DND-41 (cell line): ENCODE results near the gene SLC44A2.

Experiments used
- ATAC-seq: fragments of 200-7000 bp; cut with Tn5 transposase; 3 replicates; pipeline ENCODE4 v1.9.1; 2021; ENCODE audit warnings: low read depth; ENCODE audit not compliant: insufficient read depth
- DNase-seq: peaks from one replicate; pipeline ENCODE4 v3.0.0-alpha.2; 2020
- H2AFZ ChIP-seq: 2 replicates; pipeline ENCODE4 v1.6.0; 2012; ENCODE audit warnings: low read depth, low read length
- H3K27ac ChIP-seq: 2 replicates; pipeline ENCODE4 v1.5.1; 2012; ENCODE audit warnings: low read length, inconsistent platforms
- H3K27me3 ChIP-seq: fragments of 200-600 bp; sonication (generic); 2 replicates; pipeline ENCODE4 v1.6.0; 2012; ENCODE audit warnings: low read length, mild to moderate bottlenecking, inconsistent platforms; ENCODE audit not compliant: insufficient read depth, poor library complexity
- H3K36me3 ChIP-seq: 2 replicates; pipeline ENCODE4 v1.5.1; 2012; ENCODE audit warnings: low read length, inconsistent platforms; ENCODE audit not compliant: insufficient read depth
- H3K4me1 ChIP-seq: 2 replicates; pipeline ENCODE4 v1.5.1; 2012; ENCODE audit warnings: mild to moderate bottlenecking, low read length; ENCODE audit not compliant: insufficient read depth
- H3K4me2 ChIP-seq: 2 replicates; pipeline ENCODE4 v1.6.0; 2012; ENCODE audit warnings: mild to moderate bottlenecking, moderate library complexity, low read length, inconsistent platforms; ENCODE audit not compliant: insufficient read depth
- H3K4me3 ChIP-seq, 2 experiments: fragments of 200-600 bp in 1 of 2; shearing (Covaris generic) in 1 of 2; 2 replicates each; pipeline ENCODE4 v1.5.1; 2012 to 2016; ENCODE audit warnings: inconsistent platforms in 2 of 2, low read length in 2 of 2, mild to moderate bottlenecking in 2 of 2, low read depth in 1 of 2, moderate library complexity in 1 of 2
- H3K79me2 ChIP-seq: 2 replicates; pipeline ENCODE4 v1.6.0; 2012; ENCODE audit warnings: low read length, inconsistent platforms; ENCODE audit not compliant: insufficient read depth
- H3K9ac ChIP-seq: 2 replicates; pipeline ENCODE4 v1.6.0; 2012; ENCODE audit warnings: low read depth, mild to moderate bottlenecking, inconsistent platforms, low read length, moderate library complexity
- H3K9me3 ChIP-seq: 2 replicates; pipeline ENCODE4 v1.5.1; 2012; ENCODE audit warnings: low read length, moderate library complexity, mild to moderate bottlenecking, inconsistent platforms; ENCODE audit not compliant: insufficient read depth, severe bottlenecking
- H4K20me1 ChIP-seq: 2 replicates; pipeline ENCODE4 v1.6.0; 2012; ENCODE audit warnings: low read length; ENCODE audit not compliant: insufficient read depth
- EZH2 ChIP-seq: IDR thresholded peaks from 3 replicates; pipeline ENCODE4 v1.6.1; 2012; ENCODE audit warnings: borderline replicate concordance, low read depth, mild to moderate bottlenecking, moderate library complexity, low read length, inconsistent platforms; ENCODE audit not compliant: severe bottlenecking
- TF ChIP-seq, protein P1 (sequence below): IDR thresholded peaks from 2 replicates; pipeline ENCODE4 v1.5.1; 2012; ENCODE audit warnings: borderline replicate concordance, low read length, moderate library complexity, mild to moderate bottlenecking; ENCODE audit not compliant: poor library complexity, severe bottlenecking; ENCODE audit errors: extremely low read depth

Gene SLC44A2

DNA sequence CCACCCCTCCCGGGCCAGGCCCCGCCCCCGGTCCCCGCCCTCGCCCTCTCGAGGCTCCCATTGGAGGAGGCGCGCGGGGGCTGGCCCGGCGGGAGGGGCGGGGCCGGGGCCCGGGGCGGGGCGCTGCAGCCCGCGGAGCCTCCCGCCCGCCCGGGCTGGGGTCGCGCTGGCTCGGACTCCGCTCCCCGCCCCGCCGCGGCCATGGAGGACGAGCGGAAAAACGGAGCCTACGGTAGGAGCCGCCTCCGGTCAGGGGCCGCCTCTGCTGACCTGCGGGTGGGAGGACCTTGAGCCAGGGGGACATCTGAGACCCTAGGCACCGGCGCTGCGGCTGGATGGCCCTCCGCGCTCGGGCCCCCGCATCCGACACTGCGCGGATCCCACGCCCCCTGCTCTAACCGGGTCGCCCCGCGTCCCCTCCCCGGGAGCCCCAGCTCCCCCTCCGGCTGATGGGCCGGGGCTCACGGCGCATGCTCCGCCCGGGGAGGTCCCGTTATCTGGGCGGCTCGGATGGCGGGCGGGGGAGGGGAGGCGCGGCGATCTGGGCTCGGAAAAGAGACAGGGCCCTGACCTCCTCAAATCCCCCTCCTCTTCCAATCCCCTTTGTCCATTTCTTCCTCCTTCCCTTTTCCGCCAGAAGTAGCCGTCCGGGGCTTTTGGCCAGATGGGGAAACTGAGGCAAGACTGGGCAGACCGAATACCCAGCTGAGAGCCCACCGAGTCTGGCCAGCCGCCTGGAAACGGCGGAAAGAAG, 22.8 kb upstream of the SLC44A2 start:
- DNase-seq (peak; percentile 89), ATAC-seq (peak; percentile 80)
- Histone ChIP-seq H3K4me3 (peak overlapping the region; percentile 55 to 72), H3K27me3 (no peaks in the 10 kb centered on the region), H3K9me3 (no peaks in the 10 kb centered on the region), H3K27ac (peak overlapping the region; percentile 85), H2AFZ (peak overlapping the region; percentile 72), H3K36me3 (peaks cover 3% of the 10 kb centered on the region; the same call in 1 of the 2 replicates), H3K4me2 (peak overlapping the region; percentile 76), H3K9ac (peak overlapping the region; percentile 85), H3K4me1 (peaks cover 26% of the 10 kb centered on the region), H3K79me2 (peaks cover 44% of the 10 kb centered on the region), H4K20me1 (peaks cover 13% of the 10 kb centered on the region)
- TF ChIP-seq, protein P1, sequence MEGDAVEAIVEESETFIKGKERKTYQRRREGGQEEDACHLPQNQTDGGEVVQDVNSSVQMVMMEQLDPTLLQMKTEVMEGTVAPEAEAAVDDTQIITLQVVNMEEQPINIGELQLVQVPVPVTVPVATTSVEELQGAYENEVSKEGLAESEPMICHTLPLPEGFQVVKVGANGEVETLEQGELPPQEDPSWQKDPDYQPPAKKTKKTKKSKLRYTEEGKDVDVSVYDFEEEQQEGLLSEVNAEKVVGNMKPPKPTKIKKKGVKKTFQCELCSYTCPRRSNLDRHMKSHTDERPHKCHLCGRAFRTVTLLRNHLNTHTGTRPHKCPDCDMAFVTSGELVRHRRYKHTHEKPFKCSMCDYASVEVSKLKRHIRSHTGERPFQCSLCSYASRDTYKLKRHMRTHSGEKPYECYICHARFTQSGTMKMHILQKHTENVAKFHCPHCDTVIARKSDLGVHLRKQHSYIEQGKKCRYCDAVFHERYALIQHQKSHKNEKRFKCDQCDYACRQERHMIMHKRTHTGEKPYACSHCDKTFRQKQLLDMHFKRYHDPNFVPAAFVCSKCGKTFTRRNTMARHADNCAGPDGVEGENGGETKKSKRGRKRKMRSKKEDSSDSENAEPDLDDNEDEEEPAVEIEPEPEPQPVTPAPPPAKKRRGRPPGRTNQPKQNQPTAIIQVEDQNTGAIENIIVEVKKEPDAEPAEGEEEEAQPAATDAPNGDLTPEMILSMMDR = no peak
- TF ChIP-seq EZH2 = no peak

DNA sequence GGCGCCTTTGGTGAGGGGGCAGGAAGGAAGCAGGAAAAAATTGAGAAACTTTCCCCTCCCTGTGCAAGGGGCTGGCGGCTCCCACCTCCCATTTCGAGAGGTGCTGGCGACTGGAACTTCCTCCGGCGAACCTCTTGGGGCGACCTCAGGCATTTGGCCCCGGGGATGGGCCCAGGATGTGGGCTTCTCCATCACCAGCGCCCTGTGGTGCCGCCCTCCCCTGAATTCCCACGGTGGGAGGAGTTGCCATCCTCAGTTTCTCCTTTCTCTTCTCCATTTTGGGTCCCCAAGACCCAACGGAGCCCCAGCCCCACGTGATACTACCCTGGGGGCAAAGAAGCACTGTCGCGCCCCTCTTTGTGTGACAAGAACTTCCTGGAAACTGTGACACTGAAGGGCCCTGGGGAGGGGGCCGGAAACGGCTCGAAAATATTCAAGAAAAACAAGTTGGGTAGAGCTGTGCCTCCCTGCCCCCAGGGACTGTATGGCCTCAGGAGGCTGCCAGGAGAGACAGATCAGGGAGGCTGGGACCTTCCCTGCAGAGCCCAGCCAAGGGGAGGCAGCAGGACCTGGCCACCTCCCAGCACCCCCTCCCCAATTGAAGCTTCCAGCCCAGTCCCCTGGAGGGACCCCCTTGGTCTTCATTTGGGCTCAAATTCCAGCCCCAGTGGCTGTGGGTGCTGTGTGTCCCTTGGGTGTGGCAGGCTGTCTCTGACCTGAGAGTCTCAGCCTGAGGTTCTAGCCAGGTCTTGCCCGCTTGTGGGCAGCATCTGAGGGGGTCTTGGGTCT, 22.1 kb upstream of the SLC44A2 start:
- Histone ChIP-seq H3K27ac (peak overlapping the region; percentile 85), H3K79me2 (peaks cover 47% of the 10 kb centered on the region)
- peak; percentile 89 for DNase-seq

DNA sequence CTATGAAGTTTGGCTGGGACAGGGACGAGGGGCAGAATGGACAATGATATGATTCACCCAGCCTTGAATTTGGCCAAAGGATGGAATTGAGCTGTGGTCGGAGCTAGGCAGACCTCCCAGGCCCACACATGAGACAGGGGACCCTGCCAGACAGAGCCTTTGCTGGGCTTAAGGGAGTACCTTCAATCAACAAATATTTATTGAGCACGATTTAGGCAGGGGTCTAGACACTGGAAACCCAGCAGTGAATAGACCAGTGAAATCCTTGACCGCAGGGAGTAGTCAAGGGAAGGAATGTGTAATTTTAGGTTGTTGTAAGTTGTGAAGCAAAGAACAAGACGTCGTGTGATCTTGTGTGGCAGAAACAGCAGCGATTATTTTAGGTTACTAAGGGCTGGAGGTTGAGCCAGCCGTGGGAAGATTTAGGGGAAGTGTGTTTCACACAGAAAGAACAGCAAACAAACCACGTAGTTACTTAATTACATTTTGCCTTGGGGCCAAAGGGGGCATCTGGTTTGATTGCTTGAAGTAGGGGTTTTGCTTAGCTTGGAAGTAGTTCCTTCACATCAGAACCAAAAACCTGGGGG, 21.4 kb upstream of the SLC44A2 start:
- Histone ChIP-seq H3K9ac (peak overlapping the region; percentile 85), H3K4me1 (peaks cover 26% of the 10 kb centered on the region), H2AFZ (no peak overlapping the region), H3K79me2 (peaks cover 48% of the 10 kb centered on the region), H4K20me1 (peaks cover 13% of the 10 kb centered on the region), H3K4me3 (peak overlapping the region in 1 of 2 experiments; percentile 72; a peak in 2 of 4 replicates), H3K36me3 (peaks cover 3% of the 10 kb centered on the region; the same call in 1 of the 2 replicates), H3K4me2 (peak overlapping the region; percentile 76), H3K27me3 (no peaks in the 10 kb centered on the region), H3K27ac (peak overlapping the region; percentile 85), H3K9me3 (no peaks in the 10 kb centered on the region)
- ATAC-seq (no peak), DNase-seq (peak; percentile 22)
- TF ChIP-seq, protein P1 = no peak
- TF ChIP-seq EZH2 = no peak

More for the DNA sequence above, 22.1 kb upstream of the SLC44A2 start:
- H3K4me1 ChIP-seq = peaks cover 26% of the 10 kb centered on the region
- H2AFZ ChIP-seq = peak overlapping the region; percentile 72
- H3K27me3 ChIP-seq = no peaks in the 10 kb centered on the region
- H3K36me3 ChIP-seq = peaks cover 3% of the 10 kb centered on the region; the same call in 1 of the 2 replicates
- TF ChIP-seq, protein P1 = peak; percentile 26
- TF ChIP-seq EZH2 = no peak
- peak overlapping the region; percentile 55 to 72 for H3K4me3 ChIP-seq
- peak overlapping the region; percentile 76 for H3K4me2 ChIP-seq
- H3K9ac ChIP-seq = peak overlapping the region; percentile 85
- H3K9me3 ChIP-seq = no peaks in the 10 kb centered on the region
- peak; percentile 79 for ATAC-seq
- peaks cover 13% of the 10 kb centered on the region for H4K20me1 ChIP-seq
